Measurements from ENCODE around the gene LMF1.

Gene LMF1

GRCh38 chr16:929227-930073 is 41.3 kb downstream of the LMF1 start:
- no peak for DNase-seq (ENCODE audit: low spot score)

GRCh38 chr16:928526-928925 is 42.3 kb downstream of the LMF1 start:
- no peak for DNase-seq (ENCODE audit: low spot score)

GRCh38 chr16:927931-928330 is 42.9 kb downstream of the LMF1 start:
- DNase-seq (ENCODE audit: low spot score): no peak

- no peak for DNase-seq (ENCODE audit: low spot score)
Measured at GRCh38 chr16:927406-927805, 43.4 kb downstream of the LMF1 start.

- no peak for DNase-seq (ENCODE audit: low spot score)
Measured at GRCh38 chr16:926715-927114, 44.1 kb downstream of the LMF1 start.

GRCh38 chr16:924806-925205 is 46.0 kb downstream of the LMF1 start:
- no peak for DNase-seq (ENCODE audit: low spot score)

GRCh38 chr16:924063-924462 is 46.7 kb downstream of the LMF1 start:
- DNase-seq (ENCODE audit: low spot score): no peak

GRCh38 chr16:923184-923583 is 47.6 kb downstream of the LMF1 start:
- DNase-seq (ENCODE audit: low spot score): no peak

GRCh38 chr16:922051-922450 is 48.7 kb downstream of the LMF1 start:
- DNase-seq (ENCODE audit: low spot score): no peak

GRCh38 chr16:921321-921905 is 49.4 kb downstream of the LMF1 start:
- DNase-seq (ENCODE audit: low spot score): no peak

- DNase-seq (ENCODE audit: low spot score): no peak
Measured at GRCh38 chr16:920717-921116, 50.1 kb downstream of the LMF1 start.

- no peak for DNase-seq (ENCODE audit: low spot score)
Measured at GRCh38 chr16:920051-920681, 50.6 kb downstream of the LMF1 start.

GRCh38 chr16:919658-920050 is 51.1 kb downstream of the LMF1 start:
- no peak for DNase-seq (ENCODE audit: low spot score)

GRCh38 chr16:918741-919657 is 51.8 kb downstream of the LMF1 start:
- DNase-seq (ENCODE audit: low spot score): no peak

- no peak for DNase-seq (ENCODE audit: low spot score)
Measured at GRCh38 chr16:918068-918467, 52.7 kb downstream of the LMF1 start.

- no peak for DNase-seq (ENCODE audit: low spot score)
Measured at GRCh38 chr16:917591-918061, 53.2 kb downstream of the LMF1 start.

- DNase-seq (ENCODE audit: low spot score): no peak
Measured at GRCh38 chr16:916035-916799, 54.6 kb downstream of the LMF1 start.

- DNase-seq (ENCODE audit: low spot score): no peak
Measured at GRCh38 chr16:915546-915945, 55.2 kb downstream of the LMF1 start.

GRCh38 chr16:914440-914839 is 56.3 kb downstream of the LMF1 start:
- DNase-seq (ENCODE audit: low spot score): peak; percentile 65

GRCh38 chr16:913817-914439 is 56.9 kb downstream of the LMF1 start:
- no peak for DNase-seq (ENCODE audit: low spot score)

Data from RKO (cell line).